ENCODE results near the gene MCM9. TPM values are rescaled to one million over a fixed set of nuclear protein-coding genes. Genes with fewer than 3 reads are reported as not detected.
A peak's percentile ranks its signal among the peaks of the same experiment; 100 is the strongest.

MCM9 gene
- total RNA-seq, 1 donor from 2014 or later, result 29.0 TPM

DNA sequence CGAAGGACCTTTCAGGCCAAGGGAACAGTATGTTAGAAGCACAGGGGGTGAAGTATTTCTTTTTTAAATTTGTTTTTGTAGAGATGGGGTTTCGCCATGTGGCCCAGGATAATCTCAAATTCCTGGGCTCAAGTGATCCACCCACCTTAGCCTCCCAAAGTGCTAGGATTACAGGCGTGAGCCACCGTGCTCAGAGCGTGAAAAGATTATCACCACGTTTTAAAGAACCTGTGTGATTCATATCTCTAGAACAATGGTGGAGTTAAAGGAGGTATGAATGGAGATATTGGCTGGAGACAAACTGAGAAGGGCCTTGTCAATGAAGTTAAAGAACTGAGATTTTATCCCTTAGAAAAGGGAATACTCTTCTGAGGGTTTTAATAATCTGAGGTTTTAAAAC lies 31.3 kb downstream of the MCM9 start:
- H3K79me2 ChIP-seq (ENCODE audit: low read depth), result peaks cover 76% of the 10 kb centered on the region

DNA sequence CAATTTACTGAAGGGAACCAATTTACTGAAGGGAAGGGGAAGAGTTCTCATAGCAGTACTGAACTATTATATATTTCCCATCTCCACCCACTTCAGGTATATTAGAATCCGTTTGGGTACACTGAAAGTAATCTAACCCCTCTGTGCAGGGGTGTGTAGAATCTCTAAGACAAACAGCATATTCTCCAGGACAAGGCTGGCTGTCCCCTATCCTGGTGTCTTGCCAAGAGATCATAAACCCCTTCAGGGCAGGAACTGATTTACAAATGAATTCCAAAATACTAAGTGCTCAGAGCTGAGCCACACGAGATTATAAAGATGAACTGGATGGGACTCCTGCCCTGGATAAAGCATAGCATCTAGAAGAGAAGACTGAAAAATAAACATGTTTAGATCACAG lies 31.8 kb downstream of the MCM9 start:
- no peak overlapping the region for H2AFZ ChIP-seq (replicated peaks)
- no peak overlapping the region for H3K9ac ChIP-seq
- H3K27ac ChIP-seq, result peak overlapping the region; percentile 25
- Mint-ChIP-seq H3K36me3 (peaks cover 55% of the 10 kb centered on the region), H3K27me3 (ENCODE audit: insufficient read depth, low read depth) (no peaks in the 10 kb centered on the region), H3K4me3 (no peak overlapping the region), H3K9me3 (no peaks in the 10 kb centered on the region), H3K27ac (no peak overlapping the region), H3K4me1 (peaks cover 17% of the 10 kb centered on the region)
- peaks cover 82% of the 10 kb centered on the region for H3K79me2 ChIP-seq (ENCODE audit: low read depth)
- H3K4me3 ChIP-seq, result no peak overlapping the region
- H3K4me1 ChIP-seq, result peaks cover 13% of the 10 kb centered on the region
- H3K4me2 ChIP-seq, result no peak overlapping the region
- H3F3A ChIP-seq (ENCODE audit: low read depth), result no peaks in the 10 kb centered on the region
- no peak for DNase-seq (ENCODE audit: low spot score)
- H4K20me1 ChIP-seq (ENCODE audit: low read depth), result peaks cover 57% of the 10 kb centered on the region
- no peaks in the 10 kb centered on the region for H3K9me3 ChIP-seq (ENCODE audit: low read depth)
- no peaks in the 10 kb centered on the region for H3K27me3 ChIP-seq
- H3K36me3 ChIP-seq, result peaks cover 14% of the 10 kb centered on the region
- TF ChIP-seq EZH2phosphoT487 (IDR thresholded peaks at IDR 0.05) (no peak), CTCF (IDR thresholded peaks at IDR 0.05) (no peak), EZH2 (IDR thresholded peaks at IDR 0.05) (no peak)

More for the DNA sequence above, 31.3 kb downstream of the MCM9 start:
- no peak overlapping the region for H3K9ac ChIP-seq
- no peak overlapping the region for H2AFZ ChIP-seq (replicated peaks)
- H3K4me3 ChIP-seq, result no peak overlapping the region
- H3F3A ChIP-seq (ENCODE audit: low read depth), result no peaks in the 10 kb centered on the region
- H3K4me2 ChIP-seq, result no peak overlapping the region
- peaks cover 54% of the 10 kb centered on the region for H3K36me3 Mint-ChIP-seq
- no peaks in the 10 kb centered on the region for H3K27me3 ChIP-seq
- H3K4me3 Mint-ChIP-seq, result no peak overlapping the region
- TF ChIP-seq EZH2 (IDR thresholded peaks at IDR 0.05) (no peak), EZH2phosphoT487 (IDR thresholded peaks at IDR 0.05) (no peak)
- H3K9me3 ChIP-seq (ENCODE audit: low read depth), result no peaks in the 10 kb centered on the region
- peaks cover 16% of the 10 kb centered on the region for H3K4me1 Mint-ChIP-seq
- H4K20me1 ChIP-seq (ENCODE audit: low read depth), result peaks cover 52% of the 10 kb centered on the region
- no peaks in the 10 kb centered on the region for H3K27me3 Mint-ChIP-seq (ENCODE audit: insufficient read depth, low read depth)
- H3K27ac Mint-ChIP-seq, result no peak overlapping the region
- DNase-seq (ENCODE audit: low spot score), result no peak
- peaks cover 18% of the 10 kb centered on the region for H3K36me3 ChIP-seq
- H3K27ac ChIP-seq, result peak overlapping the region; percentile 35
- peaks cover 13% of the 10 kb centered on the region for H3K4me1 ChIP-seq
- H3K9me3 Mint-ChIP-seq, result no peaks in the 10 kb centered on the region

DNA sequence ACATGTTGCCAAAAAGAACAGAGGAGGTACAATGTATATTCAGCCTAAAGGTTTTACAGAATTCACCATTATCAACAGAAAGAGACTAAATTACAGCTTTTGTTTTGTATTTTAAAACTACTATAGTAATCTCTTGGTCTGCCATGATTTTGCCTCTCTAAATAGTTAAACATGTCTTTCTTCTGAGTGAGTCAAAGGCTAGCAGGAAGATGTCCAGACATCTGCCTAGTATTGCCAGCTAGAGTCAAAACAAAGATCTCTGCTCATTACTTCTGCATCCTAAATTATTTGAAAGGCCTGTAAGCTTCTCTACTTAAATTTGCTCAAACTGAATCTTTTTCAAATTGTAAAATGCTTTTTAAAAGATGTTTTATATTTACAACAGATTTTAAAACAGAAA lies 32.2 kb downstream of the MCM9 start:
- Histone ChIP-seq H3K27ac (no peak overlapping the region), H3F3A (ENCODE audit: low read depth) (no peaks in the 10 kb centered on the region), H3K9ac (no peak overlapping the region), H3K9me3 (ENCODE audit: low read depth) (no peaks in the 10 kb centered on the region), H3K4me1 (peaks cover 13% of the 10 kb centered on the region), H3K36me3 (peaks cover 14% of the 10 kb centered on the region), H3K79me2 (ENCODE audit: low read depth) (peaks cover 86% of the 10 kb centered on the region), H4K20me1 (ENCODE audit: low read depth) (peaks cover 61% of the 10 kb centered on the region), H3K27me3 (no peaks in the 10 kb centered on the region), H3K4me3 (no peak overlapping the region), H2AFZ (replicated peaks) (no peak overlapping the region), H3K4me2 (no peak overlapping the region)
- Mint-ChIP-seq H3K36me3 (peaks cover 55% of the 10 kb centered on the region), H3K4me1 (peaks cover 19% of the 10 kb centered on the region), H3K27me3 (ENCODE audit: insufficient read depth, low read depth) (no peaks in the 10 kb centered on the region), H3K9me3 (no peaks in the 10 kb centered on the region), H3K4me3 (no peak overlapping the region), H3K27ac (no peak overlapping the region)
- TF ChIP-seq CTCF (IDR thresholded peaks at IDR 0.05) (no peak), EZH2 (IDR thresholded peaks at IDR 0.05) (no peak), EZH2phosphoT487 (IDR thresholded peaks at IDR 0.05) (no peak)
- DNase-seq (ENCODE audit: low spot score), result no peak

GRCh38 chr6:118899948-118900347 lies 35.0 kb downstream of the MCM9 start:
- Histone ChIP-seq H3K9me3 (ENCODE audit: low read depth) (no peaks in the 10 kb centered on the region), H3K9ac (no peak overlapping the region), H3K4me1 (peaks cover 27% of the 10 kb centered on the region), H4K20me1 (ENCODE audit: low read depth) (peaks cover 66% of the 10 kb centered on the region), H3K36me3 (peaks cover 7% of the 10 kb centered on the region), H2AFZ (replicated peaks) (no peak overlapping the region), H3K4me3 (no peak overlapping the region), H3K27ac (no peak overlapping the region), H3K27me3 (no peaks in the 10 kb centered on the region), H3K79me2 (ENCODE audit: low read depth) (peaks cover 100% of the 10 kb centered on the region), H3F3A (ENCODE audit: low read depth) (no peaks in the 10 kb centered on the region), H3K4me2 (peak overlapping the region; percentile 53)
- peaks cover 28% of the 10 kb centered on the region for H3K4me1 Mint-ChIP-seq
- no peaks in the 10 kb centered on the region for H3K27me3 Mint-ChIP-seq (ENCODE audit: insufficient read depth, low read depth)
- H3K27ac Mint-ChIP-seq, result no peak overlapping the region
- peak; percentile 37 for DNase-seq (ENCODE audit: low spot score)
- H3K4me3 Mint-ChIP-seq, result no peak overlapping the region
- TF ChIP-seq EZH2 (IDR thresholded peaks at IDR 0.05) (no peak), EZH2phosphoT487 (IDR thresholded peaks at IDR 0.05) (no peak), CTCF (IDR thresholded peaks at IDR 0.05) (no peak)
- H3K36me3 Mint-ChIP-seq, result peaks cover 40% of the 10 kb centered on the region
- no peaks in the 10 kb centered on the region for H3K9me3 Mint-ChIP-seq
